Lung (tissue), 12 donors: Measurements from ENCODE around the gene NFXL1. TPM values are rescaled to one million over a fixed set of nuclear protein-coding genes. Genes with fewer than 3 reads are reported as not detected.

ENCODE experiments used
- ATAC-seq: fragments of 200-7000 bp; cut with Tn5 transposase; one replicate; pipeline ENCODE4 v1.9.1; 2020; ENCODE audit warnings: moderate number of reproducible peaks; ENCODE audit not compliant: insufficient read depth, low FRiP score
- DNase-seq, 3 donors: peaks; one replicate each; pipeline ENCODE4 v3.0.0-alpha.2; 2013 to 2017
- H3K27ac ChIP-seq, 2 donors: one replicate each; pipeline ENCODE4 v1.5.1; 2013; ENCODE audit warnings: mild to moderate bottlenecking in 2 of 2, moderate library complexity in 2 of 2, control low read depth in 1 of 2, inconsistent platforms in 1 of 2, low read depth in 1 of 2, low read length in 1 of 2
- H3K27me3 ChIP-seq, 3 donors: one replicate each; pipeline ENCODE4 v1.5.1; 2013; ENCODE audit warnings: low read length in 2 of 3; ENCODE audit not compliant: control insufficient read depth in 3 of 3, insufficient read depth in 3 of 3
- H3K36me3 ChIP-seq, 4 donors: one replicate each; pipeline ENCODE4 v1.5.1; 2013; ENCODE audit warnings: low read length in 4 of 4, mild to moderate bottlenecking in 1 of 4, moderate library complexity in 1 of 4; ENCODE audit not compliant: control insufficient read depth in 4 of 4, insufficient read depth in 4 of 4
- H3K4me1 ChIP-seq, 5 donors: one replicate each; pipeline ENCODE4 v1.5.1; 2013; ENCODE audit warnings: low read length in 5 of 5, mild to moderate bottlenecking in 2 of 5, moderate library complexity in 1 of 5; ENCODE audit not compliant: control insufficient read depth in 5 of 5, insufficient read depth in 5 of 5
- H3K4me3 ChIP-seq: one replicate; pipeline ENCODE4 v1.5.1; 2013; ENCODE audit warnings: mild to moderate bottlenecking, control low read depth, moderate library complexity
- H3K9ac ChIP-seq, 2 donors: one replicate each; pipeline ENCODE4 v1.5.1; 2013; ENCODE audit warnings: low read length in 2 of 2, control low read depth in 1 of 2; ENCODE audit not compliant: insufficient read depth in 1 of 2
- H3K9me3 ChIP-seq, 4 donors: one replicate each; pipeline ENCODE4 v1.5.1; 2013; ENCODE audit warnings: low read length in 3 of 4, mild to moderate bottlenecking in 1 of 4, moderate library complexity in 1 of 4; ENCODE audit not compliant: control insufficient read depth in 4 of 4, insufficient read depth in 3 of 4
- WGBS, 2 donors: extraction: QIAGEN DNeasy Blood & Tissue Kit; methylation state at CpG; one replicate each; pipeline ENCODE4 v1.1.7; 2013; 5-methylcytosine and 5-hydroxymethylcytosine counted together
- polyA plus RNA-seq, 2 donors: library from polyadenylated mRNA; stranded (reverse); fragments of 200-250 nt; gene quantifications; one replicate each; pipeline ENCODE4 v1.2.1, GENCODE V29; 2013
- total RNA-seq, 2 donors: library from RNA; depleted of rRNA in 1 of 2; stranded (reverse); fragments of >200 nt in 1 of 2; gene quantifications; one replicate each; pipeline ENCODE4 v1.2.1, GENCODE V29; 2014 to 2021
- TF ChIP-seq, protein P1 (sequence below): IDR thresholded peaks from 2 replicates; pipeline ENCODE4 v1.5.1; 2012; ENCODE audit warnings: mild to moderate bottlenecking; ENCODE audit errors: control extremely low read depth, extremely low read depth
- donor health status: control.
- donor health status: control.
- donor health status: Bipolar disorder and iron deficiency.
- donor health status: healthy.
- donor health status: DM: yes; HTN: yes; CAD: no.

The NFXL1 gene
- total and polyA plus RNA-seq, 4 donors, result 4.6 to 27.2 (median 8.8) TPM

DNA sequence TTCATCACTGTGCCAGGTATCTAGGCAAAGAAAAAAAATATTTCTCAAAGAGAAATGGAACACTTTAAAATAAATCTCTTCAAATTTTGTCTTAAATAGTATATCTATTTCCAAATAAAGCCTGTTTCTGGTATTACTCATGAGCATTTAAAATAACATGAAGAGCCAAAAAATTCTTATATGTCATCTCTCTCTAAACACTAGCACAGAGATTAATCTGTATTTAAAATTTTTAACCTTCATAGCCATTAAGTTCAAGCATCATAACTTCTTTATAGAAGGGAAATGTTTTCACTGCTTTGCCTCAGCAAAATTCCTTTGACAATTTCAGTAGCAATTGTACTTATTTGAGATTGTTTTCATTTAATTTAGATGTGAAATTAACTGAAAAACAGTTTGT, 71.4 kb downstream of the NFXL1 start:
- H3K27ac ChIP-seq, result no peak overlapping the region
- H3K4me3 ChIP-seq, result no peak overlapping the region
- H3K9me3 ChIP-seq, result no peaks in the 10 kb centered on the region
- no peaks in the 10 kb centered on the region for H3K27me3 ChIP-seq
- TF ChIP-seq, protein P1, sequence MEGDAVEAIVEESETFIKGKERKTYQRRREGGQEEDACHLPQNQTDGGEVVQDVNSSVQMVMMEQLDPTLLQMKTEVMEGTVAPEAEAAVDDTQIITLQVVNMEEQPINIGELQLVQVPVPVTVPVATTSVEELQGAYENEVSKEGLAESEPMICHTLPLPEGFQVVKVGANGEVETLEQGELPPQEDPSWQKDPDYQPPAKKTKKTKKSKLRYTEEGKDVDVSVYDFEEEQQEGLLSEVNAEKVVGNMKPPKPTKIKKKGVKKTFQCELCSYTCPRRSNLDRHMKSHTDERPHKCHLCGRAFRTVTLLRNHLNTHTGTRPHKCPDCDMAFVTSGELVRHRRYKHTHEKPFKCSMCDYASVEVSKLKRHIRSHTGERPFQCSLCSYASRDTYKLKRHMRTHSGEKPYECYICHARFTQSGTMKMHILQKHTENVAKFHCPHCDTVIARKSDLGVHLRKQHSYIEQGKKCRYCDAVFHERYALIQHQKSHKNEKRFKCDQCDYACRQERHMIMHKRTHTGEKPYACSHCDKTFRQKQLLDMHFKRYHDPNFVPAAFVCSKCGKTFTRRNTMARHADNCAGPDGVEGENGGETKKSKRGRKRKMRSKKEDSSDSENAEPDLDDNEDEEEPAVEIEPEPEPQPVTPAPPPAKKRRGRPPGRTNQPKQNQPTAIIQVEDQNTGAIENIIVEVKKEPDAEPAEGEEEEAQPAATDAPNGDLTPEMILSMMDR, result no peak
- no peak overlapping the region for H3K9ac ChIP-seq
- peaks cover 0 to 4% (median 2%) of the 10 kb centered on the region in 4 donors for H3K36me3 ChIP-seq
- ATAC-seq (no peak), DNase-seq (no peak)
- H3K4me1 ChIP-seq, result peaks cover 0 to 5% (median 0%) of the 10 kb centered on the region in 5 donors

DNA sequence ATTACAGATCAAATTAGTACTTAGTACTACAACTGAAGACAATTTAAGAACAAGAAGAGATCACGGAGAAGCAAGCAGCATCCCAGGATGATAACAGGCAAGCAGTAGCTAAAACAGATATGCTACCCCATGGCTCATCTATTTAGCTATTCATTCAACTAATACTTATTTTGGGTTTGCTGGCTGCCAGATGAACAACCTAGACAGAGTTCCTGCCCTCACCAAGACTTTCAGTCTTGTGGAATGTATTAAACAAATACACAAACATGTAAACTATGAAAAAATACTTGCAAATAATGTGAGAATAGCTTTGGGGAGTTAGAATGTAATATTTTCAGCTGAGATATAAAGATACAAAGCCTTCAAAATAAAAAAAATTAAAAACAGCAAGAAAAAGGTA, 74.1 kb downstream of the NFXL1 start:
- H3K4me3 ChIP-seq, result no peak overlapping the region
- no peak for DNase-seq
- H3K27ac ChIP-seq, result no peak overlapping the region

DNA sequence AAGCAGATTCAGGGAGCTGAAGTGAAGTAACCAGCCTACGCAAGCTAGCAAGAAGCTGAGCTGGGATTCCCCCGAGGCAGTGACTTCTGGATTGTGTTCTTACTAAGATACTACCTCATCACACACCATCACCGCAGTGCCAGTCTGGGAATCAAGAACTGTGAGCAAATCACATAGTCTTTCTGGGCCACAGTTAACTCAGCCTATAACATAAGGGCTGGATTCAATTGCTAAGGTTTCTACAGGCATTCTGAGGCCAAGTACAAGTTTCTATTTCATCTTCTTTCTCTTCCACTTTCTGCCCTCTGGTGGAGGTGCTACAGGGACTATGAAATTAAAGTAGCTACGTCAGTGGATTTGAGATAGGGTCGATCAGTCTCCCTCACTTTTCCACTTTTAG, 75.1 kb downstream of the NFXL1 start:
- WGBS, 2 donors, result 68 to 77% methylated on average over 5 of the region's 5 CpGs
- Histone ChIP-seq H3K4me3 (no peak overlapping the region), H3K27me3 (no peaks in the 10 kb centered on the region), H3K27ac (peak overlapping the region in 1 of 2 donors; percentile 38), H3K9ac (no peak overlapping the region), H3K36me3 (peaks cover 0 to 3% (median 0%) of the 10 kb centered on the region in 4 donors), H3K4me1 (peaks cover 6 to 27% (median 8%) of the 10 kb centered on the region in 5 donors), H3K9me3 (no peaks in the 10 kb centered on the region)
- TF ChIP-seq, protein P1, result no peak
- ATAC-seq (no peak), DNase-seq (peak in 2 of 3 donors; percentile 32 to 54)

More for the DNA sequence above, 74.1 kb downstream of the NFXL1 start:
- Histone ChIP-seq H3K9ac (no peak overlapping the region), H3K36me3 (peaks cover 0 to 4% (median 2%) of the 10 kb centered on the region in 4 donors), H3K9me3 (no peaks in the 10 kb centered on the region), H3K27me3 (no peaks in the 10 kb centered on the region), H3K4me1 (peaks cover 6 to 25% (median 8%) of the 10 kb centered on the region in 5 donors)
- WGBS, 2 donors, result 98 to 100% methylated on average over 1 of the region's 1 CpG
- TF ChIP-seq, protein P1, result no peak
- ATAC-seq, result no peak

DNA sequence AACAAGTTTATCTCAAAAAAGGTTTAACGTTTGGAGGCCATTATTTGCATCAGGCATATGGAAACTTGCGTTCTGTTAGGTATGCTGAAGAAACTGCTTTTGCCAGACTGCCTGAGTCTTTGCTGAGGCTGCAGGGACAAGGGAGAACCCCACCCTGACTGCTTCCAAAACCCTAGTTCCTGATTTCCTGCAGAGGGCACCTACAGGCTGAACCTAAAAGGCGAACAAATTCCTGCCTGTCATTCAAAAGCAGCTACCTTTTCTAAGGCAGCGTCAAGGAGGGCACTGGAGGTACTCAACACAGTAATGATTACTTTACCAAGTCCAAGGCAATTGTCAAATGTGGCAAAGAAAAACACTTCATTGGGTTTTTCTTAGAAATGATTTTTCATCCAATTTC, 75.9 kb downstream of the NFXL1 start:
- DNase-seq (peak in 2 of 3 donors; percentile 9 to 11), ATAC-seq (no peak)
- peaks cover 6 to 27% (median 8%) of the 10 kb centered on the region in 5 donors for H3K4me1 ChIP-seq
- peak overlapping the region in 1 of 2 donors; percentile 54 for H3K27ac ChIP-seq
- H3K36me3 ChIP-seq, result no peaks in the 10 kb centered on the region
- no peaks in the 10 kb centered on the region for H3K9me3 ChIP-seq
- no peaks in the 10 kb centered on the region for H3K27me3 ChIP-seq
- TF ChIP-seq, protein P1, result no peak
- WGBS, 2 donors, result 62 to 75% methylated on average over 4 of the region's 4 CpGs
- H3K4me3 ChIP-seq, result no peak overlapping the region
- H3K9ac ChIP-seq, result no peak overlapping the region
